GM21390 (cell line): Measurements from ENCODE around the gene C6orf89.
"Not testable (repeated sequence)": the region's sequence is repeated elsewhere in the genome, so short reads cannot be mapped to it uniquely, and the experiment has no call there.

Experiments
- ATAC-seq: cut with Tn5 transposase; IDR thresholded peaks from one replicate; pipeline ENCODE4 v1.9.1; 2021; ENCODE audit not compliant: unreplicated experiment

The C6orf89 gene

GRCh38 chr6:36920049-36920448 is 34.3 kb downstream of the C6orf89 start:
- ATAC-seq = no peak

- ATAC-seq = no peak
These were observed 34.8 kb downstream of the C6orf89 start for GRCh38 chr6:36920546-36920945.

GRCh38 chr6:36924131-36924530 is 38.4 kb downstream of the C6orf89 start:
- ATAC-seq = no peak

GRCh38 chr6:36924778-36925374 is 39.1 kb downstream of the C6orf89 start:
- no peak for ATAC-seq

GRCh38 chr6:36925809-36926208 is 40.1 kb downstream of the C6orf89 start:
- no peak for ATAC-seq

- no peak for ATAC-seq
These were observed 41.2 kb downstream of the C6orf89 start for GRCh38 chr6:36926708-36927513.

GRCh38 chr6:36927691-36928546 is 42.2 kb downstream of the C6orf89 start:
- ATAC-seq = no peak

- ATAC-seq = no peak
These were observed 42.8 kb downstream of the C6orf89 start for GRCh38 chr6:36928547-36928918.

- ATAC-seq = no peak
These were observed 43.4 kb downstream of the C6orf89 start for GRCh38 chr6:36929152-36929551.

- ATAC-seq = no peak
These were observed 43.9 kb downstream of the C6orf89 start for GRCh38 chr6:36929607-36930006.

GRCh38 chr6:36930483-36930882 is 44.7 kb downstream of the C6orf89 start:
- no peak for ATAC-seq

- no peak for ATAC-seq
These were observed 47.4 kb downstream of the C6orf89 start for GRCh38 chr6:36933102-36933501.

GRCh38 chr6:36933519-36933918 is 47.8 kb downstream of the C6orf89 start:
- ATAC-seq = no peak

- ATAC-seq = no peak
These were observed 49.1 kb downstream of the C6orf89 start for GRCh38 chr6:36934901-36935300.

GRCh38 chr6:36936824-36937223 is 51.1 kb downstream of the C6orf89 start:
- no peak for ATAC-seq

GRCh38 chr6:36937896-36938295 is 52.1 kb downstream of the C6orf89 start:
- no peak for ATAC-seq

- no peak for ATAC-seq
These were observed 52.8 kb downstream of the C6orf89 start for GRCh38 chr6:36938536-36938935.

GRCh38 chr6:36939005-36939404 is 53.3 kb downstream of the C6orf89 start:
- not testable (repeated sequence) for ATAC-seq

- no peak for ATAC-seq
These were observed 54.3 kb downstream of the C6orf89 start for GRCh38 chr6:36940027-36940426.

- not testable (repeated sequence) for ATAC-seq
These were observed 55.8 kb downstream of the C6orf89 start for GRCh38 chr6:36941561-36941960.

- ATAC-seq = not testable (repeated sequence)
These were observed 56.6 kb downstream of the C6orf89 start for GRCh38 chr6:36942329-36942728.

GRCh38 chr6:36944650-36945049 is 58.9 kb downstream of the C6orf89 start:
- ATAC-seq = no peak
